Stimulated activated CD4-positive, alpha-beta T cell treated with anti-CD3 and anti-CD28 coated beads, TNF-alpha, amount 100 ng/mL, for 48 hours (primary cell): Measurements from ENCODE around the gene EPS15.
"Not testable (repeated sequence)": the region's sequence is repeated elsewhere in the genome, so short reads cannot be mapped to it uniquely, and the experiment has no call there.

Experiments
- DNase-seq, 3 donors: peaks; one replicate each; pipeline ENCODE4 v3.0.0-alpha.2; 2020; ENCODE audit warnings: low read depth in 3 of 3

Gene EPS15

GRCh38 chr1:51425955-51426354 is 93.1 kb downstream of the EPS15 start:
- DNase-seq = no peak

- no peak for DNase-seq
Observed at GRCh38 chr1:51425273-51425672, 93.8 kb downstream of the EPS15 start.

- no peak for DNase-seq
Observed at GRCh38 chr1:51423073-51423821, 95.8 kb downstream of the EPS15 start.

GRCh38 chr1:51422367-51423072 is 96.5 kb downstream of the EPS15 start:
- no peak for DNase-seq

GRCh38 chr1:51421964-51422363 is 97.1 kb downstream of the EPS15 start:
- no peak for DNase-seq

GRCh38 chr1:51420867-51421627 is 98.0 kb downstream of the EPS15 start:
- DNase-seq = no peak

- no peak for DNase-seq
Observed at GRCh38 chr1:51418384-51418959, 100.6 kb downstream of the EPS15 start.

GRCh38 chr1:51417496-51418383 is 101.3 kb downstream of the EPS15 start:
- DNase-seq = no peak

- no peak for DNase-seq
Observed at GRCh38 chr1:51416910-51417309, 102.2 kb downstream of the EPS15 start.

- DNase-seq = no peak
Observed at GRCh38 chr1:51415963-51416362, 103.1 kb downstream of the EPS15 start.

GRCh38 chr1:51414811-51415210 is 104.3 kb downstream of the EPS15 start:
- no peak for DNase-seq

- not testable (repeated sequence) for DNase-seq
Observed at GRCh38 chr1:51411820-51412219, 107.2 kb downstream of the EPS15 start.

GRCh38 chr1:51410568-51411460 is 108.3 kb downstream of the EPS15 start:
- DNase-seq = no peak

- DNase-seq = not testable (repeated sequence)
Observed at GRCh38 chr1:51409755-51410541, 109.1 kb downstream of the EPS15 start.

- DNase-seq = no peak
Observed at GRCh38 chr1:51392241-51392640, 126.8 kb downstream of the EPS15 start.

GRCh38 chr1:51390641-51391040 is 128.4 kb downstream of the EPS15 start:
- not testable (repeated sequence) for DNase-seq

- DNase-seq = not testable (repeated sequence)
Observed at GRCh38 chr1:51387288-51387687, 131.8 kb downstream of the EPS15 start.

- DNase-seq = not testable (repeated sequence)
Observed at GRCh38 chr1:51386259-51386658, 132.8 kb downstream of the EPS15 start.

- DNase-seq = no peak
Observed at GRCh38 chr1:51385776-51386175, 133.3 kb downstream of the EPS15 start.
